ENCODE measurements around the gene TARBP2. TPM values are rescaled to one million over a fixed set of nuclear protein-coding genes. Genes with fewer than 3 reads are reported as not detected.

Gene TARBP2
- total RNA-seq, 1 donor from 2014 or later = 41.2 TPM

- intact Hi-C loops (cut with micrococcal nuclease) = no loop called here
These were observed 49.5 kb downstream of the TARBP2 start for GRCh38 chr12:53550595-53550994.

GRCh38 chr12:53551889-53552291 lies 50.8 kb downstream of the TARBP2 start:
- intact Hi-C loops (cut with micrococcal nuclease) = no loop called here

GRCh38 chr12:53552361-53553327 lies 51.6 kb downstream of the TARBP2 start:
- intact Hi-C loops (cut with micrococcal nuclease) = no loop called here

Other genes starting within 250 kb of the TARBP2 start
- 75.1 and 79.7 TPM in 2 replicates for gene ESPL1, start 233.0 kb upstream of the TARBP2 start, total RNA-seq
- gene PFDN5, start 205.7 kb upstream of the TARBP2 start, total RNA-seq = 287 and 296 TPM in 2 replicates
- gene MYG1, start 201.6 kb upstream of the TARBP2 start, total RNA-seq = 58.6 and 64.5 TPM in 2 replicates
- gene AAAS, start 179.7 kb upstream of the TARBP2 start, total RNA-seq = 74.0 and 79.3 TPM in 2 replicates
- gene SP7, start 164.9 kb upstream of the TARBP2 start, total RNA-seq = not detected in 2 replicates
- gene SP1, start 121.1 kb upstream of the TARBP2 start, total RNA-seq = 80.0 TPM in 2 replicates
- 0.14 TPM in 1 of 2 replicates, not detected in the other for gene AMHR2, start 77.4 kb upstream of the TARBP2 start, total RNA-seq
- 189 and 197 TPM in 2 replicates for gene PRR13, start 59.5 kb upstream of the TARBP2 start, total RNA-seq
- gene PCBP2, start 49.2 kb upstream of the TARBP2 start, total RNA-seq = 812 and 834 TPM in 2 replicates
- gene MAP3K12, start 1.8 kb upstream of the TARBP2 start, total RNA-seq = 20.4 and 25.0 TPM in 2 replicates
- gene NPFF, start 6.2 kb downstream of the TARBP2 start, total RNA-seq = not detected in 2 replicates
- gene ATF7, start 125.1 kb downstream of the TARBP2 start, total RNA-seq = 30.7 and 35.5 TPM in 2 replicates
- 343 and 345 TPM in 2 replicates for gene ATP5MC2, start 174.8 kb downstream of the TARBP2 start, total RNA-seq
- gene CALCOCO1, start 226.2 kb downstream of the TARBP2 start, total RNA-seq = 40.7 and 45.5 TPM in 2 replicates